ENCODE results near the gene HPN. TPM values are rescaled to one million over a fixed set of nuclear protein-coding genes. Genes with fewer than 3 reads are reported as not detected.

The HPN gene
- total RNA-seq, 1 experiment from 2014 or later: 10.6 TPM

- Histone ChIP-seq H3K79me2 (ENCODE audit: insufficient read depth, low read length) (no peaks in the 10 kb centered on the region), H4K91ac (ENCODE audit: insufficient read length, low read depth, low read length) (no peak overlapping the region), H2AK5ac (ENCODE audit: insufficient read length, low read length) (no peak overlapping the region), H2BK20ac (ENCODE audit: low read depth, low read length, poor library complexity, severe bottlenecking) (no peak overlapping the region), H3K4me2 (ENCODE audit: insufficient read depth, insufficient read length, low read length) (no peak overlapping the region), H4K5ac (ENCODE audit: insufficient read length, low read depth, low read length) (no peak overlapping the region), H3K4ac (ENCODE audit: low read depth, low read length) (no peak overlapping the region), H2BK15ac (ENCODE audit: low read depth, low read length) (no peak overlapping the region), H3K23me2 (ENCODE audit: insufficient read length, low read depth, low read length, poor library complexity, severe bottlenecking) (peaks cover 8% of the 10 kb centered on the region), H3K56ac (ENCODE audit: insufficient read length, low read depth, low read length) (no peak overlapping the region), H3K23ac (ENCODE audit: insufficient read length, low read depth, low read length) (no peak overlapping the region), H3T11ph (ENCODE audit: low read length) (no peak overlapping the region), H3K9me3 (ENCODE audit: control insufficient read depth, low read depth, low read length) (no peaks in the 10 kb centered on the region), H3K9ac (ENCODE audit: extremely low read depth, insufficient read length, low read length) (no peak overlapping the region), H2BK12ac (ENCODE audit: insufficient read length, low read depth, low read length) (no peak overlapping the region), H3K27ac (ENCODE audit: insufficient read length, low read depth, low read length) (no peak overlapping the region), H2BK120ac (ENCODE audit: low read depth, low read length, poor library complexity, severe bottlenecking) (no peak overlapping the region), H3K14ac (ENCODE audit: insufficient read depth, low read length) (no peak overlapping the region), H2AFZ (ENCODE audit: low read length) (no peak overlapping the region), H4K8ac (replicated peaks; ENCODE audit: insufficient read length, low read depth, low read length) (no peak overlapping the region), H3K18ac (ENCODE audit: insufficient read length, low read depth, low read length) (no peak overlapping the region), H3K27me3 (ENCODE audit: insufficient read depth, low read length) (peaks cover 9% of the 10 kb centered on the region; the same call in 1 of the 2 replicates), H3K79me1 (ENCODE audit: insufficient read depth, low read depth, low read length, poor library complexity, severe bottlenecking) (no peaks in the 10 kb centered on the region), H2BK5ac (ENCODE audit: insufficient read length, low read length) (no peak overlapping the region), H4K20me1 (ENCODE audit: control insufficient read depth, insufficient read depth, insufficient read length) (no peaks in the 10 kb centered on the region), H3K4me1 (ENCODE audit: insufficient read depth, low read length) (no peaks in the 10 kb centered on the region)
- DNase-seq: no peak
- Mint-ChIP-seq H3K27ac (peak overlapping the region in 1 of 3 experiments; percentile 32; a peak in 2 of 7 replicates), H3K27me3 (ENCODE audit: low read depth) (peaks cover 31% of the 10 kb centered on the region), H3K4me3 (no peak overlapping the region), H3K36me3 (ENCODE audit: insufficient read depth in 1 of 3, low read depth in 3 of 3) (peaks cover 31 to 64% (median 52%) of the 10 kb centered on the region in 3 experiments; a peak in 6 of 7 replicates), H3K9me3 (no peaks in the 10 kb centered on the region; a peak in 2 of 5 replicates), H3K4me1 (peaks cover 13 to 15% of the 10 kb centered on the region in 2 experiments)
- TF ChIP-seq CTCF (conservative IDR thresholded peaks at IDR 0.05): no peak
- no CpG with 5 or more reads among the region's 8 CpGs for WGBS (ENCODE audit: extremely low coverage, insufficient read length, low lambda C conversion rate)
Measured at GRCh38 chr19:35027009-35027408, 14.5 kb upstream of the HPN start.

Measured in H9 (cell line).